Small intestine (tissue), 16 donors: Measurements from ENCODE around the gene KRTAP27-1. TPM values are rescaled to one million over a fixed set of nuclear protein-coding genes. Genes with fewer than 3 reads are reported as not detected.

Experiments used
- DNase-seq, 2 donors: peaks; one replicate each; pipeline versions ENCODE4 v3.0.0 to v3.0.0-alpha.2; 2013
- FAIRE-seq: peaks from 2 replicates; lab custom pipeline; 2012; peaks lifted over from hg19 to GRCh38; lab: Jason Lieb, UNC
- H3K27ac ChIP-seq, 3 donors: one replicate each; pipeline ENCODE4 v1.5.1; 2013; ENCODE audit warnings: low read length in 2 of 3, mild to moderate bottlenecking in 2 of 3, control low read depth in 1 of 3, inconsistent platforms in 1 of 3, low read depth in 1 of 3, moderate library complexity in 1 of 3
- H3K27me3 ChIP-seq, 3 donors: one replicate each; pipeline ENCODE4 v1.6.1; 2013; ENCODE audit warnings: low read length in 3 of 3, inconsistent platforms in 1 of 3; ENCODE audit not compliant: control insufficient read depth in 3 of 3, insufficient read depth in 3 of 3
- H3K36me3 ChIP-seq, 3 donors: one replicate each; pipeline ENCODE4 v1.6.1; 2013; ENCODE audit warnings: low read length in 3 of 3, inconsistent platforms in 1 of 3, low read depth in 1 of 3, mild to moderate bottlenecking in 1 of 3, moderate library complexity in 1 of 3; ENCODE audit not compliant: control insufficient read depth in 3 of 3, insufficient read depth in 2 of 3
- H3K4me1 ChIP-seq, 3 donors: one replicate each; pipeline ENCODE4 v1.6.1; 2013; ENCODE audit warnings: low read length in 2 of 3, inconsistent platforms in 1 of 3, low read depth in 1 of 3, mild to moderate bottlenecking in 1 of 3, moderate library complexity in 1 of 3; ENCODE audit not compliant: control insufficient read depth in 3 of 3, insufficient read depth in 2 of 3
- H3K4me3 ChIP-seq, 3 donors: one replicate each; pipeline ENCODE4 v1.5.1; 2013; ENCODE audit warnings: low read length in 3 of 3, control low read depth in 1 of 3, inconsistent platforms in 1 of 3, low read depth in 1 of 3, mild to moderate bottlenecking in 1 of 3, moderate library complexity in 1 of 3
- H3K9me3 ChIP-seq, 2 donors: one replicate each; pipeline ENCODE4 v1.6.1; 2013; ENCODE audit warnings: low read depth in 1 of 2, low read length in 1 of 2; ENCODE audit not compliant: control insufficient read depth in 2 of 2, insufficient read depth in 1 of 2
- WGBS, 3 donors: extraction: QIAGEN DNeasy Blood & Tissue Kit; methylation state at CpG; one replicate each; pipeline ENCODE4 v1.1.7; 2013; 5-methylcytosine and 5-hydroxymethylcytosine counted together
- long read RNA-seq, 10 donors: transcript quantifications; one replicate each; lab custom pipeline, GENCODE V29; 2026
- polyA plus RNA-seq, 4 donors: library from polyadenylated mRNA; stranded (reverse) in 3 of 4; unstranded in 1 of 4; fragments of 200-250 nt in 3 of 4; fragments of 120-200 nt in 1 of 4; gene quantifications; one replicate each; pipeline versions ENCODE4 v1.2.1 to v1.2.3, GENCODE V29; 2013
- donor health status: healthy with polysubstance abuse.
- donor health status: control.
- donor health status: control.
- donor health status: Bipolar disorder and iron deficiency.
- donor health status: healthy.

The KRTAP27-1 gene
- not detected for polyA plus RNA-seq
- long read RNA-seq, donor 1, result 0 reads
- long read RNA-seq, donor 2, result 0 reads
- long read RNA-seq, donor 3, result 0 reads
- long read RNA-seq, donor 4, result 0 reads
- long read RNA-seq, donor 5, result 0 reads
- long read RNA-seq, donor 6, result 0 reads
- long read RNA-seq, donor 7, result 0 reads
- long read RNA-seq, donor 8, result 0 reads
- long read RNA-seq, donor 9, result 0 reads
- long read RNA-seq, donor 10, result 0 reads

- Histone ChIP-seq H3K4me1 (no peaks in the 10 kb centered on the region), H3K27ac (no peak within 1 kb of the TSS), H3K36me3 (no peaks in the 10 kb centered on the region), H3K4me3 (no peak within 1 kb of the TSS), H3K27me3 (no peaks in the 10 kb centered on the region), H3K9me3 (peaks cover 0 to 3% of the 10 kb centered on the region in 2 donors)
- 86 to 94% (median 92%) methylated on average over 6 of the region's 6 CpGs for WGBS, 3 donors
- DNase-seq (no peak), FAIRE-seq (no peak)
These were observed at the start of gene KRTAP27-1 for GRCh38 chr21:30337276-30337744. Gene KRTAP27-1, minus strand, starts transcription at chr21:30337694. Its CDS starts 26 bp downstream, at chr21:30337668.

- no peak for FAIRE-seq
- 34 to 61% (median 52%) methylated on average over 1 of the region's 1 CpG for WGBS, 3 donors
- H3K27me3 ChIP-seq, result no peaks in the 10 kb centered on the region
- H3K4me1 ChIP-seq, result no peaks in the 10 kb centered on the region
- no peak for DNase-seq
- H3K4me3 ChIP-seq, result no peak overlapping the region
- no peak overlapping the region for H3K27ac ChIP-seq
- peaks cover 0 to 4% of the 10 kb centered on the region in 2 donors for H3K9me3 ChIP-seq
- H3K36me3 ChIP-seq, result no peaks in the 10 kb centered on the region
These were observed 44.7 kb upstream of the KRTAP27-1 start for GRCh38 chr21:30382201-30382600.

- no peaks in the 10 kb centered on the region for H3K27me3 ChIP-seq
- no peaks in the 10 kb centered on the region for H3K4me1 ChIP-seq
- H3K9me3 ChIP-seq, result no peaks in the 10 kb centered on the region
- 79 to 83% (median 83%) methylated on average over 5 of the region's 5 CpGs for WGBS, 3 donors
- H3K27ac ChIP-seq, result no peak within 1 kb of the TSS
- H3K4me3 ChIP-seq, result no peak within 1 kb of the TSS
- no peaks in the 10 kb centered on the region for H3K36me3 ChIP-seq
- no peak for FAIRE-seq
- DNase-seq, result peak in 1 of 2 donors; percentile 31
These were observed 34.8 kb upstream of the KRTAP27-1 start, which contains the start of gene KRTAP13-2 for GRCh38 chr21:30372139-30372770. Gene KRTAP13-2, minus strand, starts transcription at chr21:30372271. Its CDS starts 58 bp downstream, at chr21:30372213.

GRCh38 chr21:30355906-30356305, 18.4 kb upstream of the KRTAP27-1 start:
- FAIRE-seq, result no peak
- Histone ChIP-seq H3K9me3 (no peaks in the 10 kb centered on the region), H3K27ac (no peak overlapping the region), H3K4me3 (no peak overlapping the region), H3K4me1 (no peaks in the 10 kb centered on the region), H3K27me3 (no peaks in the 10 kb centered on the region), H3K36me3 (no peaks in the 10 kb centered on the region)
- DNase-seq, result no peak
- 40 to 44% (median 44%) methylated on average over 3 of the region's 3 CpGs for WGBS, 3 donors

GRCh38 chr21:30354308-30355005, 17.0 kb upstream of the KRTAP27-1 start:
- DNase-seq (no peak), FAIRE-seq (no peak)
- Histone ChIP-seq H3K4me3 (no peak overlapping the region), H3K27me3 (no peaks in the 10 kb centered on the region), H3K36me3 (no peaks in the 10 kb centered on the region), H3K27ac (no peak overlapping the region), H3K4me1 (no peaks in the 10 kb centered on the region), H3K9me3 (no peaks in the 10 kb centered on the region)
- WGBS, 3 donors, result 75 to 79% (median 79%) methylated on average over 1 of the region's 1 CpG

- H3K4me3 ChIP-seq, result no peak overlapping the region
- no peak overlapping the region for H3K27ac ChIP-seq
- WGBS, 3 donors, result 91 to 100% (median 95%) methylated on average over 1 of the region's 1 CpG
- no peak for DNase-seq
- no peak for FAIRE-seq
- no peaks in the 10 kb centered on the region for H3K4me1 ChIP-seq
- no peaks in the 10 kb centered on the region for H3K36me3 ChIP-seq
- no peaks in the 10 kb centered on the region for H3K27me3 ChIP-seq
- no peaks in the 10 kb centered on the region for H3K9me3 ChIP-seq
These were observed 14.0 kb upstream of the KRTAP27-1 start for GRCh38 chr21:30351534-30351933.

- Histone ChIP-seq H3K27me3 (no peaks in the 10 kb centered on the region), H3K27ac (no peak overlapping the region), H3K4me3 (no peak overlapping the region), H3K36me3 (no peaks in the 10 kb centered on the region), H3K9me3 (no peaks in the 10 kb centered on the region), H3K4me1 (no peaks in the 10 kb centered on the region)
- no peak for DNase-seq
- WGBS, 3 donors, result 8 to 41% (median 26%) methylated on average over 3 of the region's 3 CpGs
- FAIRE-seq, result no peak
These were observed 12.1 kb upstream of the KRTAP27-1 start for GRCh38 chr21:30349572-30349971.

- Histone ChIP-seq H3K4me3 (no peak within 1 kb of the TSS), H3K27ac (no peak within 1 kb of the TSS), H3K36me3 (no peaks in the 10 kb centered on the region), H3K9me3 (no peaks in the 10 kb centered on the region), H3K4me1 (no peaks in the 10 kb centered on the region), H3K27me3 (no peaks in the 10 kb centered on the region)
- no peak for DNase-seq
- WGBS, 3 donors, result 70 to 78% (median 77%) methylated on average over 4 of the region's 4 CpGs
- FAIRE-seq, result no peak
These were observed 11.0 kb upstream of the KRTAP27-1 start, which contains the start of gene KRTAP23-1 for GRCh38 chr21:30348506-30348905. Gene KRTAP23-1, minus strand, starts transcription at chr21:30348606. Its CDS starts 0 bp downstream, at chr21:30348606.
